GM23338 (cell line): ENCODE results near the gene MAP1LC3C. TPM values are rescaled to one million over a fixed set of nuclear protein-coding genes. Genes with fewer than 3 reads are reported as not detected.

Source experiments
- ATAC-seq: fragments of 200-7000 bp; cut with Tn5 transposase; 3 replicates; pipeline ENCODE4 v1.9.1; 2020
- DNase-seq: peaks from one replicate; pipeline ENCODE4 v3.0.0-alpha.2; 2015; ENCODE audit warnings: low spot score
- H2AFZ ChIP-seq: fragments of 200-600 bp; sonication (generic); 2 replicates; pipeline ENCODE4 v1.8.0; 2016; ENCODE audit warnings: antibody characterized with exemption, mild to moderate bottlenecking, moderate library complexity
- H3F3A ChIP-seq: fragments of 200-600 bp; sonication (generic); replicated peaks from 2 replicates; pipeline ENCODE4 v1.8.0; 2017; ENCODE audit warnings: antibody characterized with exemption, mixed run types, low read depth
- H3K27ac ChIP-seq: fragments of 200-600 bp; sonication (generic); 2 replicates; pipeline ENCODE4 v1.6.1; 2016; ENCODE audit warnings: low read depth
- H3K27me3 ChIP-seq: fragments of 200-600 bp; sonication (generic); 2 replicates; pipeline ENCODE4 v1.8.0; 2016; ENCODE audit warnings: mild to moderate bottlenecking, mixed run types, moderate library complexity; ENCODE audit not compliant: insufficient read depth
- H3K36me3 ChIP-seq: fragments of 200-600 bp; sonication (generic); 2 replicates; pipeline ENCODE4 v1.8.0; 2016; ENCODE audit warnings: mild to moderate bottlenecking; ENCODE audit not compliant: insufficient read depth
- H3K4me1 ChIP-seq: fragments of 200-600 bp; sonication (generic); 2 replicates; pipeline ENCODE4 v1.8.0; 2016; ENCODE audit warnings: mild to moderate bottlenecking, moderate library complexity; ENCODE audit not compliant: insufficient read depth
- H3K4me2 ChIP-seq: fragments of 200-600 bp; sonication (generic); 2 replicates; pipeline ENCODE4 v1.7.1; 2017; ENCODE audit warnings: mixed run types
- H3K4me3 ChIP-seq: fragments of 200-600 bp; sonication (generic); 2 replicates; pipeline ENCODE4 v1.6.1; 2016; ENCODE audit warnings: mixed run types
- H3K79me2 ChIP-seq: fragments of 200-600 bp; sonication (generic); replicated peaks from 2 replicates; pipeline ENCODE4 v1.8.0; 2017; ENCODE audit warnings: mild to moderate bottlenecking; ENCODE audit not compliant: insufficient read depth
- H3K9me2 ChIP-seq: fragments of 200-600 bp; sonication (generic); 2 replicates; pipeline ENCODE4 v1.8.0; 2017; ENCODE audit not compliant: insufficient read depth
- H4K20me1 ChIP-seq: fragments of 200-600 bp; sonication (generic); replicated peaks from 2 replicates; pipeline ENCODE4 v1.8.0; 2017; ENCODE audit warnings: mild to moderate bottlenecking; ENCODE audit not compliant: insufficient read depth
- H3K27ac Mint-ChIP-seq: 2 replicates; pipeline ENCODE4 v1.8.0; 2020; ENCODE audit warnings: inconsistent platforms, mild to moderate bottlenecking, moderate library complexity, mixed read lengths
- H3K27me3 Mint-ChIP-seq: 3 replicates; pipeline ENCODE4 v1.8.0; 2022; ENCODE audit warnings: low read depth, mild to moderate bottlenecking, moderate library complexity, mixed read lengths, inconsistent platforms; ENCODE audit not compliant: insufficient read depth, poor library complexity
- H3K36me3 Mint-ChIP-seq: 3 replicates; pipeline ENCODE4 v1.8.0; 2021; ENCODE audit warnings: low read depth, mild to moderate bottlenecking, inconsistent platforms, moderate library complexity, mixed read lengths
- H3K4me1 Mint-ChIP-seq: 3 replicates; pipeline ENCODE4 v1.8.0; 2020; ENCODE audit warnings: mild to moderate bottlenecking, inconsistent platforms, mixed read lengths
- H3K4me3 Mint-ChIP-seq: 3 replicates; pipeline ENCODE4 v1.8.0; 2021; ENCODE audit warnings: moderate library complexity, mild to moderate bottlenecking, inconsistent platforms, mixed read lengths
- H3K9me3 Mint-ChIP-seq: 3 replicates; pipeline ENCODE4 v1.8.0; 2020; ENCODE audit warnings: moderate library complexity, mild to moderate bottlenecking, inconsistent platforms, mixed read lengths
- CREB1 ChIP-seq: fragments of 250-450 bp; sonication (Bioruptor Pico); IDR thresholded peaks from 2 replicates; pipeline ENCODE4 v1.5.0; 2020; ENCODE audit warnings: low read depth, mild to moderate bottlenecking, moderate library complexity
- CTCF ChIP-seq, 2 experiments: fragments of 200-600 bp in 1 of 2; sonication (generic) in 1 of 2; conservative IDR thresholded peaks; 2 replicates each; pipeline versions ENCODE4 v1.5.1 to v1.6.1; 2016 to 2017; ENCODE audit warnings: antibody characterized with exemption in 2 of 2, low read depth in 2 of 2, mild to moderate bottlenecking in 2 of 2, moderate library complexity in 1 of 2
- ETS1 ChIP-seq: IDR thresholded peaks from 2 replicates; pipeline ENCODE4 v1.6.1; 2016; ENCODE audit warnings: antibody characterized with exemption
- EZH2 ChIP-seq: fragments of 200-600 bp; sonication (generic); IDR thresholded peaks from one replicate; pipeline ENCODE4 v1.8.0; 2017; ENCODE audit warnings: antibody characterized with exemption, mild to moderate bottlenecking, low read depth; ENCODE audit not compliant: unreplicated experiment
- EZH2phosphoT487 ChIP-seq: fragments of 200-600 bp; sonication (generic); IDR thresholded peaks from one replicate; pipeline ENCODE4 v1.8.1; 2018; ENCODE audit warnings: antibody characterized with exemption; ENCODE audit not compliant: unreplicated experiment
- JUNB ChIP-seq: IDR thresholded peaks from one replicate; pipeline ENCODE4 v1.6.1; 2016; ENCODE audit warnings: antibody characterized with exemption; ENCODE audit not compliant: unreplicated experiment
- NANOG ChIP-seq: IDR thresholded peaks from 2 replicates; pipeline ENCODE4 v1.6.1; 2016; ENCODE audit warnings: antibody characterized with exemption, borderline replicate concordance
- POLR2AphosphoS5 ChIP-seq: IDR thresholded peaks from 2 replicates; pipeline ENCODE4 v1.6.1; 2016; ENCODE audit warnings: antibody characterized with exemption, low read depth
- STAT1 ChIP-seq: IDR thresholded peaks from one replicate; pipeline ENCODE4 v1.6.1; 2016; ENCODE audit warnings: antibody characterized with exemption; ENCODE audit not compliant: unreplicated experiment
- ZNF114 ChIP-seq: fragments of 250-450 bp; sonication (Bioruptor Pico); IDR thresholded peaks from 2 replicates; pipeline ENCODE4 v1.5.0; 2020; ENCODE audit warnings: mild to moderate bottlenecking, moderate library complexity
- ZNF331 ChIP-seq: fragments of 250-450 bp; sonication (Bioruptor Pico); IDR thresholded peaks from 2 replicates; pipeline ENCODE4 v1.5.0; 2020; ENCODE audit warnings: low read depth, mild to moderate bottlenecking, moderate library complexity
- ZNF462 ChIP-seq: fragments of 250-450 bp; sonication (Bioruptor Pico); IDR thresholded peaks from 2 replicates; pipeline ENCODE4 v1.5.0; 2020; ENCODE audit warnings: mild to moderate bottlenecking, moderate library complexity
- polyA plus RNA-seq: library from polyadenylated mRNA; unstranded; fragments of >200 nt; fragmentation: Nextera tagmentation; extraction: Ambion mirVana; gene quantifications from 2 replicates; pipeline ENCODE4 v1.2.1, GENCODE V29; 2016
- total RNA-seq: library from RNA; depleted of rRNA; stranded (reverse); fragments of >200 nt; shearing (Covaris generic); gene quantifications from 2 replicates; pipeline ENCODE4 v1.2.3, GENCODE V29; 2014
- TF ChIP-seq, protein P1 (sequence below): IDR thresholded peaks from one replicate; pipeline ENCODE4 v1.6.1; 2018; ENCODE audit warnings: antibody characterized with exemption; ENCODE audit not compliant: unreplicated experiment

The MAP1LC3C gene
- total and polyA plus RNA-seq, 2 experiments from 2014 or later = 1.1 to 1.2 TPM

DNA sequence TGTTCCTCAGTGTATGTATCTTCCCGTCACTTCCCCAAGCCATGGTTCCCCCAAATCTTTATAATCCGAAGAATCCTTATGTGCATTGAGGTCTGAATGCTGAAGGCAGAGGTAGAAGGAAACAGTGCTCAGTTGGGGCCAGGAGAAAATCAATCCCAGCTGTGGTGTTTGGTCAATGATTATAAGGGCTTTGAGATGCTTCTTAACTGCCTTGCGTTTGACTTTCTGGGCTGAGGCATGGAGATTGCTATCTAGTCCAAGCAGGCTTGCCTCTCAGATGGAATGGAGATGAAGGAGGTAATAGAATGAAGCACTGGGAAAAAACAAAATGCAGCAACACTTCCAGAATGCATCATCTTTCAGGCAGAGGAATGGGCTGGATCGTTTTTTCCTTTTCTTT, 3.6 kb upstream of the MAP1LC3C start:
- ATAC-seq (no peak), DNase-seq (no peak)
- Mint-ChIP-seq H3K27ac (no peak overlapping the region), H3K4me1 (peaks cover 16% of the 10 kb centered on the region), H3K9me3 (no peaks in the 10 kb centered on the region; the same call in 2 of the 3 replicates), H3K36me3 (no peaks in the 10 kb centered on the region), H3K4me3 (no peak overlapping the region), H3K27me3 (peaks cover 8% of the 10 kb centered on the region)
- no peaks in the 10 kb centered on the region for H3F3A ChIP-seq
- H3K27me3 ChIP-seq = no peaks in the 10 kb centered on the region
- no peaks in the 10 kb centered on the region for H3K36me3 ChIP-seq
- H2AFZ ChIP-seq = peak overlapping the region; percentile 87; the same call in 1 of the 2 replicates
- no peak overlapping the region for H3K4me2 ChIP-seq
- no peaks in the 10 kb centered on the region for H3K79me2 ChIP-seq
- H4K20me1 ChIP-seq = no peaks in the 10 kb centered on the region
- TF ChIP-seq NANOG (no peak), EZH2phosphoT487 (no peak), ZNF462 (CRISPR knock-in tag) (no peak), ZNF114 (no peak), CTCF (conservative IDR thresholded peaks at IDR 0.05; ENCODE audit: low read depth in 2 of 2) (no peak), STAT1 (no peak), EZH2 (no peak), ZNF331 (CRISPR knock-in tag) (no peak), ETS1 (no peak), CREB1 (no peak), POLR2AphosphoS5 (no peak), JUNB (no peak)
- TF ChIP-seq, protein P1, sequence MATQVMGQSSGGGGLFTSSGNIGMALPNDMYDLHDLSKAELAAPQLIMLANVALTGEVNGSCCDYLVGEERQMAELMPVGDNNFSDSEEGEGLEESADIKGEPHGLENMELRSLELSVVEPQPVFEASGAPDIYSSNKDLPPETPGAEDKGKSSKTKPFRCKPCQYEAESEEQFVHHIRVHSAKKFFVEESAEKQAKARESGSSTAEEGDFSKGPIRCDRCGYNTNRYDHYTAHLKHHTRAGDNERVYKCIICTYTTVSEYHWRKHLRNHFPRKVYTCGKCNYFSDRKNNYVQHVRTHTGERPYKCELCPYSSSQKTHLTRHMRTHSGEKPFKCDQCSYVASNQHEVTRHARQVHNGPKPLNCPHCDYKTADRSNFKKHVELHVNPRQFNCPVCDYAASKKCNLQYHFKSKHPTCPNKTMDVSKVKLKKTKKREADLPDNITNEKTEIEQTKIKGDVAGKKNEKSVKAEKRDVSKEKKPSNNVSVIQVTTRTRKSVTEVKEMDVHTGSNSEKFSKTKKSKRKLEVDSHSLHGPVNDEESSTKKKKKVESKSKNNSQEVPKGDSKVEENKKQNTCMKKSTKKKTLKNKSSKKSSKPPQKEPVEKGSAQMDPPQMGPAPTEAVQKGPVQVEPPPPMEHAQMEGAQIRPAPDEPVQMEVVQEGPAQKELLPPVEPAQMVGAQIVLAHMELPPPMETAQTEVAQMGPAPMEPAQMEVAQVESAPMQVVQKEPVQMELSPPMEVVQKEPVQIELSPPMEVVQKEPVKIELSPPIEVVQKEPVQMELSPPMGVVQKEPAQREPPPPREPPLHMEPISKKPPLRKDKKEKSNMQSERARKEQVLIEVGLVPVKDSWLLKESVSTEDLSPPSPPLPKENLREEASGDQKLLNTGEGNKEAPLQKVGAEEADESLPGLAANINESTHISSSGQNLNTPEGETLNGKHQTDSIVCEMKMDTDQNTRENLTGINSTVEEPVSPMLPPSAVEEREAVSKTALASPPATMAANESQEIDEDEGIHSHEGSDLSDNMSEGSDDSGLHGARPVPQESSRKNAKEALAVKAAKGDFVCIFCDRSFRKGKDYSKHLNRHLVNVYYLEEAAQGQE = no peak
- no peak overlapping the region for H3K4me3 ChIP-seq
- no peak overlapping the region for H3K27ac ChIP-seq
- peaks cover 11% of the 10 kb centered on the region for H3K4me1 ChIP-seq
- no peaks in the 10 kb centered on the region for H3K9me2 ChIP-seq
